Stimulated activated CD8-positive, alpha-beta memory T cell treated with anti-CD3 and anti-CD28 coated beads, Interleukin-4, amount 100 ng/mL, for 24 hours (primary cell): ENCODE measurements around the gene AP1S1.
"Not testable (repeated sequence)": the region's sequence is repeated elsewhere in the genome, so short reads cannot be mapped to it uniquely, and the experiment has no call there.

Experiments used
- DNase-seq: peaks from one replicate; pipeline ENCODE4 v3.0.0-alpha.2; 2020; ENCODE audit warnings: low read depth

Gene AP1S1

DNA sequence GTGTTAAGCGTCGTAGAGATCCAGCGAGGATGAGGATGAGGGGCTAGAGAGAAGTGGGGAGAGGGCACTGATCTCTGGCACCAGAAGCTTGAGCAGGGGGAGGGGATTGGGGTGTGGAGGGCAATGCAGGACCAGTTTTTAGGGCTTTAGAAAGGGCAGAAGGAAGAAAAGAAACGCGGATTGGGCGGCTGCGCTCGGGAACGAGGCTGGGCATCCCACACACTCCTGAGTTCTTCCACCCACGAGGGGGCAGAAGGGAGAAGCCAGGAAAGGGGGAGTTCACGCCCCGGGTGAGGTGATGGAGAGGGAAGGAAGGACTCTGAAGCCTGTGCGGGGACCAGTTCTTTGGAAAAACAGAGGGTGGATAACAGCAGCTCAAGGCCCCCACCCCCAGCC lies 17.2 kb downstream of the AP1S1 start:
- DNase-seq, result no peak

DNA sequence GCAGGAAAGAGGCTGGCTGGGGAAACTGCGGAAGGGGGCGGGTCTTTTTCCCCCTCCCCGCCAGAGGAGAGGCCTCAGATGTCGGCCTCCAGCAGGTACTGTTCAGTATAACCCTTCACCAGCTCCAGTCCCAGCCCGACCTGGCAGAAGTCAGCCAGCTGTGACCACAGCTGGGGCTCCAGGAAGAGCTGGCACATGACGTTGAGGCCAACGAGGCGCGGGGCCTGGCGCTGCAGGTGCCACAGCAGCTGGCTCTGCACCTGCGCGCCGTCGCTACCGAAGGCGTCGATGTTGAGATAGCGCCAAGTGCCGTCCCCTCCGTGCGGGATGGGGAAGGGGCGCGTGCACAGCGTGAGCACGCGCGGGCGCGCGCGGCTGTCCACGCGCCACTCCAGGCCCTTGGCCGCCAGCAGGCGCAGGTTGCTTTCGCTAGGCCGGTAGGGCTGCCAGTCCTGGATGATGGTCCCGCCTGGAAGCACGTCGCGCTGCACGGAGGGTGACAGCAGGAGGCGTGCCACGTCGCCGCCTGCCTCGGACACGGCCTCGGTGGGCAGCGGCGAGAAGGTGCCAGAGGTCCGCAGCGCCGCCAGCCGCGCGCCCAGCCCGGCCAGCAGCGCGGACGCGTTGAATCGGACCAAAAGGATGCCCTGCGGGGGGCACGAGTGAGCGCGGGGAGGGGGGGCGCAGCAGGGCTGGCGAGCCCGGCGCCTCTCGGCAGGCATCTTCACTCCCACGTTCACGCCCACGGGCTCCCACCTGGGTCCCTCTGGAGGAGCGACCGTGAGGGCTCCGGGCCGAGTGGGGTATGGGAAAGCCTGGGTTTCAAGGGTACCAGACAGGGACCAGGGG lies 18.0 kb downstream of the AP1S1 start:
- no peak for DNase-seq

DNA sequence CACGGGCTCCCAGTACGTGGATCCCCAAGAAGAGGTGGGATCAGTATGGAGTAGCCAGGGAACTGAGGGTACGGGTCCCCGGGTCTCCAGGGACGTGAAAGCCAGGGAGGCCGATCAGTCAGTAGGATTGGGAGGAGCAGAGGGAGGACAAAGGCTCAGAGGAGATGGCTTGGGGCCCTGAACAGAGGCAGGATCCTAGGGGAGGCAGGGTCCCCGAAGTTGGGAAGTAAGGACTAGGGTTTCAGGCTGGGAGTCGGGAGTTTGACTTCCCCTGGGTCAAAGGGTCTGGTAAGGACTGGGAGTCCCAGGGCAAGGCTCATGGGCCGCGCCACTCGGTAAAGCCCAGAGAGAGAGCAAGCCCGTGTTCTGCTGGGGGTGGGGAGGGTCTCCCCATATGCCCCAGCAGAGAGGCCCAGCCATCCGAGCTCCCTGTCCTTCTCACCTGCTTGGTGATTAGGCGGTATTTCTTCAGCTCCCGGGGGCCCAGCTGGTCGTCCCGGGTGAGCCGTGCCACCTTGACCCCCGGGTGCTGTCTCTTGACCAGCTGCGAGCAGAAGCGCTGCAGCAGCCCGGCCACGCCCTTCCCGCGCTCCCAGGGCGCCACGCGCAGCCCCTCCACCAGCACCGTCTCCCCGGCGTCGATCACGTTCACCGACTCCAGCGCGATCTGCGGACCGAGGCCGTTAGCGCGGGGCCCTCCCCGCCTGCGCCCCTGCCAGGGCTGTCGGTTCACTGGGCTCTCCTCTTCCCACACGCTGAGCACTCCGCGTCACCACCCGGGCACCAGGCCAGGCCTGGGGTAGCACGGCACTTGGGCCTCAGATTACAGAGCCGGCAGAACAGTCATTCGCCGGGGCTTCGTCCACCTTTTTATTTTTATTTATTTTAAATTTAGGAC lies 18.8 kb downstream of the AP1S1 start:
- DNase-seq, result no peak

DNA sequence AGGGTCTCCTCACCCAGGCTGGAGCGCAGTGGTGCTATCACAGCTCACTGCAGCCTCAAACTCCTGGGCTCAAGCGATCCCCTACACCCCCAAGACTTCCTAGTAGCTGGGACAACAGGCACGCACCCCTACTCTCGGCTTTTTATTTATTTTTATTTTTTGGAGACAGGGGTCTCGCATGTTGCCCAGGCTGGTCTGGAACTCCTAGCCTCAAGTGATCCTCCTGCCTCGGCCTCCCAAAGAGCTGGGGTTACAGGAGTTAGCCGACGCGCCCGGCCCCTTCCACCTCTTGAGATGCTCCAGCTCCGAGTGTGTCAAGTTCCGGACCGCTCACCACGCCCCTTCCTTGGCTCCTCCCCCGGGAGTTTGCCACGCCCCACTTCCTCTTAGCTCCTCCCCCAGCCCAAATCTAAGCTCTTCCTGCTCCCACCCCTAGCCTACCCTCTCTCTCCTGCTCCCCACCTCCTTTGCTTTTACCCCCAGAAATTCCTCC lies 19.5 kb downstream of the AP1S1 start:
- no peak for DNase-seq

DNA sequence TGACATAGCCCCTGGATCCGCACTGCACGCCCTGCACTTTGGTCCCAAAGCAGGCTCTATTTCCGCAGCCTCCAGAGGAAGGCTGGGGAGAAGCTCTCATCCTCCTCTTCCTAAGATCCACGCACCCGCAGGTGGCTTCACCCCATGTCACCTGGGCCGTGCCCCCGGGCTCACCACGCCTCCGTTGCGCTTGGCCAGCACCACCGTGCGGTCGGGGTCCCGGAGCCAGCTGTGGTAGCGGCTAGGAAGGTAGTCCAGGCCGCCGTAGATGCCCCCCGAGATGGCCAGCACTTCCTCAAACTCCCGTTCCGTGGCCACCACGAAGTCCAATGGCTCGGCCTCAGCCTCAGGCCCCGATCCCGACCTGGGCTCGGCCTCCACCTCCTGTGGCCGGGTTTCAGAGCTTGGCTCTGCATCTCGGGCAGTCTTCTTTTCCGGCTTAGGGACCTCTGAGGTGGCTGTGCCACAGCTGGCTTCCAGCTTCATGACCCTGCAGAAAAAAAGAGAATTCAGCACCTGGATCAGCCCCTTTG lies 20.1 kb downstream of the AP1S1 start:
- no peak for DNase-seq

DNA sequence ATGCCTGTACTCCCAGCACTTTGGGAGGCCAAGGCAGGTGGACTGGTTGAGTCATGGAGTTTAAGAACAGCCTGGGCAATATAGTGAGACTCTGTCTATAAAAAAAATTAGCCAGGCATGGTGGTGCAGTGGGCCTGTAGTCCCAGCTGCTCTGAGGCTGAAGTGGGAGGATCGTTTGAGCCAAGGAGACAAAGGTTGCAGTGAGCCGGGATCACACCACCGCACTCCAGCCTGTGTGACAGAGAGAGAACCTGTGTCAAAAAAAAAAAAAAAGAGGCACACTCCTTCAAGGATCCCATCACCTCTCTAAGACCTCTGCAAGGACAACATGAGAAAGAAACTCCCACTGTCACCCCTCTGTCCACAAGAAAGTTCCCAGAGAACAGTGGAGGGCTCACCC lies 21.4 kb downstream of the AP1S1 start:
- no peak for DNase-seq

DNA sequence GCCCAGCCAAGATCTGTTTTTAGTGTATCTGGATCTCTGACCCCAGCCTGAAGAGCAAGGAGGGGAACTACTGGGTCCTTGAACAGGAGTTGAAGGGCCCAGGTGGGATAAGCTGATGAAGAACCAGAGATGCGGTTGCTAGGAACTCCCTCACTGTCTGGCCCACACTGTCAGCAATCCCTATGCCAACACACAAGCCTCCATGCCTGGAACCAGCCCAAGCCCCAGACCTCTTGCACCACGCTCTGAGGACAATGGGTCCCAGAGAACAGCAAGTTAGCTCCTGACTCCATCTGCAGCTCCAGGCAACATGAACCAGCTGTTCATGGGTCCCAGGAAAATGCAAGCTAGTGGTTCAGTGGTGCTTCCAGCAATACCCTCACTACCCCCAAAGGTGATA lies 23.4 kb downstream of the AP1S1 start:
- DNase-seq, result no peak

DNA sequence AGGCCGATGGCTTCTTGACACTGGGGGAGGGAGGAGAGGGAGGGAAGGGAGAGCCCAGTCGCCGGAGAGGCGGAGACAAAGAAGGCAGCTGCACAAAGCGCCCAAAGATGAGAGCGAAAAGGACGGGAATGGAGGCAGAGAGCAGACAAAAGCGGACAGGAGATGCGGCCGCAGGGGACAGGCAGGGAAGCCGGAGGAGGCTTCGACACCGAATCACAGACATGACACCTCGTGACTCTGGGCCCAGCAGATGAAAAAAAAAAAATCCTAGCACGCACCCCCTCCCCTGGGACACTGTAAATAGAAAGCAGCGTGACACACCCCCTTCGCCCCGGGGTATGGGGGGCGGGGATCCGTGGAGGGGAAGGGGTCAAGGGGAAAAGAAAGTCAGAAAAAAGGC lies 24.8 kb downstream of the AP1S1 start:
- DNase-seq, result no peak

DNA sequence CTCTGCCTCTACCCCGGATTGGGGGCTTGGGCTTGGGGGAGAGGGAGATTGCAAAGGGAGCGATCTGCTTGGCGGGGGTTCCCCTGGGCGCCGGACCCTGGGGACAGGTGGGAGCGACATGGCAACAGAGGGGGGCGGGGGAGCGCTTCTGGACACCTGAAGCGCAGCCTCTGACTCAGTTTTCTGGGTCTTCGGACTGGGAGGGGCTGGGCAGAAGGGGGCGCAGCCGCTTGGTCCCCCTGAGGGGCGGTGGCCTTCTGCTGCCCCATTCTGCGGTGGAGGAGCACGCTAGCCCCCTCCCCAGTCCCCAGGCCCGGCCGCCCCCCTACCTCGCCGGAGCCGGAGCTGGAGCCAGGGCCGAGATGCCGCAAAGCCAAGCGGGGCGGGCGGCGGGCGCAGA lies 25.4 kb downstream of the AP1S1 start:
- no peak for DNase-seq

DNA sequence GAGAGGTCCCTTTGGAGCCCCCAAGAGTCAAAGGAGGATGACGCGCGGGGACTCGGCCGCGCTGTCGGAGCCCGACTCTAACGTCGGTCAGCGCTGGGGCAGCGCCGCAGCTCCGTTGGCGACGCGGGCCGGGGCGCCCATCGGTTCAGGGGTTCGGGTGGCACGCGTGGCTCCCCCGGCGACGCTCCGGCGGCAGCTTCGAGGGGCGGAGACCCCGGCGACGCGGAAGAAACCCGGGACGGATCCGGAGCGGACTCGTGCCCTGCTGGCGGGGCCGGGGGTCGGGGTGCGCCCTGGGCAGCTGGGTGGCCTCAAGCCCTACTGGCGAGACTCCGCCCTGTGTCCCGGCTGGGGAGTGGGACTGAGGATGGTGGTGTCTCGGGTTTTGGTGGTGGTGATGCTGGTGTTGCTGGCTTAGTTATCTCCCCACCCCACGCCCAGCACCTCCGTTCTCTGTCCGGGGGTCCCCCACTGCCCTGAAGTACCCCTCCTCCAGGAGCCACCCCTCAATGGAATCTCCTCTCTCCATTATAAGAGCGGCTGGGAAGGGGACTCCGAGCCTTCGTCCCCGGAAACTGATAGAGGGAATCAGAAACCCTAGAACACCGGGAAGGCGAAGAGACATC lies 26.0 kb downstream of the AP1S1 start, which contains the start of gene NAT16:
Gene NAT16 (minus strand): TSS at position 164 of the 626 bp plus-strand sequence. CDS start 5,486 bp downstream, outside the sequence.
- no peak for DNase-seq

DNA sequence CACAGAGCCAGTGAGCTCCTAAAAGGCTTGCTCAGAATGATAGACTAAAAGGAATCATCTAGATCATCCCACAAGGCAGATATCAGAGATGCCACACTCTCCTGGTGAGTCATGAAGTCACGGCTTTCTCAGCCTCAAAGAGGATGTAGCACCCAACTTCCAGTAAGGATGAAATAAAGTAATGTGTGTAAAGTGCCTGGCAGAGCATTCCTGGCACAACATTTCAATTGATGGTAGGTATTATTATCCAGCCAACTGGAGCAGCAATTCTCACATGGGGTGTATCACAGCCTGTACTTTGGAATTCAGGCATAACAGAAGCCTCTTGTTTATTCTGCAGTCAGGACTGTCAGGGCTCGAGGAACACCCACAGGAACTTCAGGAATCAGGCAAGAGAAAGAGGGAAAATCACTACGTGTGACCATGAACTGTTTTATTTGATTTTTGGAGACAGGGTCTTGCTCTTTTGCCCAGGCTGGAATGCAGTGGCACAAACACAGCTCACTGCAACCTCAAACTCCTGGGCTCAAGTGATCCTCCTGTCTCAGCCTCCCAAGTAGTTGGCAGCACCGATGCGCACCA lies 31.1 kb downstream of the AP1S1 start:
- no peak for DNase-seq

DNA sequence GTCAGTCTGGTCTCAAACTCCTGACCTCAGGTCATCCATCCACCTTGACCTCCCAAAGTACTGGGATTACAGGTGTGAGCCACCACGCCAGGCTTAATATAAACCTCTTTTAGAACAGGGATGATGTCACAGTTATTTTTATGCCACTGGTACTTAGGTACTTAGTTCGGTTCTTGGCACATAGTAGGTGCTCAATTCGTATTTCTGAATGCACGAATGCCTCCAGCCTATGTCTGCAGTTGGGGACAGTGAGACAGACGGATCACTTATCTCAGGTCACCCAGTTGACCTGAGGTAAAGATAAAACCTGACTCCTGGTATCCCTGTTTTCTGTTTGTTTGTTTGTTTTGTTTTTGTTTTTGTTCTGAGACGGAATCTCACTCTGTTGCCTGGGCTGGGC lies 31.9 kb downstream of the AP1S1 start:
- no peak for DNase-seq

DNA sequence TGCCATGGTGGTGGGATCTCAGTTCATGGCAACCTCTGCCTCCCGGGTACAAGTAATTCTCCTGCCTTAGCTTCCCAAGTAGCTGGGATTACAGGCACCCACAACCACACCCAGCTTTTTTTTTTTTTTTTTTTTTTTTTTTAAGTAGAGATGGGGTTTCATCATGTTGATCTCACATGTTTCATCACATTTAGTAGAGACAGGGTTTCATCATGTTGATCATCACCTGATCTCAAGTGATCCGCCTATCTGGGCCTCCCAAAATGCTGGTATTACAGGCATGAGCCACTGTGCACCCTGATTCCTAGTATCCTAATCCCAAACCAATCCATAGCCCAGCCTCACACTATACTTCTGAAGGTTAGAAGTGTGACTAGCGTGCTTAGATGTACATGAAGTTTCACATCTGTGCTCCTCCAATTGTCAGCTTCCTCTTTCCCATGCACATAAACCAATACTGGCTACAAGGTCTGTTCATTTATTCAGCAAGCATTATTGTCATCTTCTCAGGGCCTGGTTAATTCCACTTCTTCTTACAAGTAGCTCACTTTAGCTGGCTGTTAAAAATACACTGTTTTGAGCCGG lies 32.7 kb downstream of the AP1S1 start:
- DNase-seq, result no peak

DNA sequence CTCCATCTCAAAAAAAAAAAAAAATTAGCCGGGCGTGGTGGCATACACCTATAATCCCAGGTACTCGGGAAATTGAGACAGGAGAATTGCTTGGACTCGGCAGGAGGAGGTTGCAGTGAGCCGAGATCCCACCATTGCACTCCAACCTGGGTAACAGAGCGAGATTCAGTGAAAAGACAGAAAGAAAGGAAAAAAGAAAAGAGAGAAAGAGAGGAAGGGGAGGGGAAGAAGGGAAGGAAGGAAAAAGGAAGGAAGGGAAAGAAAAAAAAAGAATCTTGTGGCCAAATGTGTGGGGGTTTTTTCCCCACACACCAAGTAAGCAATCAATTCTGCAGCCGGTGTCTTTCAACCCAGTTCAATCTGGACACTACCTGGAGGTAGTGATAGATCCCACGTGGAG lies 34.8 kb downstream of the AP1S1 start:
- DNase-seq, result no peak

DNA sequence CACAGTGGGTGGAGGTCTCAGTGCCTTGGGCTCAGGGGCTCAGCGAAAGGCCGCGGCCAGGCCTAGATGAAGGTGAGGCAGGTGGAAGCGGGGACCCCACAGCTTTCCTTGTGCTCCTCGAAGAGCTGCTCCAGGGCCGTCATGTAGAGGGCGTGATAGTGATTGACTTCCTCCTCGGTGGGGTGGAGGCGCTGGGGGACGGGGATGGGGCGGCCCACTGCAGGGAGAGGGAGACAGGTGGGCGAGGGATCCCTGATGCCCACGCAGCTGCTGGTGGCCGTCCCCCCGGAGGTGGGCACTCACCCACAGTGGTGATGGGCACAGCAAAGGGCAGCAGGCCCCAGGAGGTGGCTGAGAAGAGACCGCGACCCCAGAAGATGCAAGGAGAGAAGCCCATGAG lies 41.6 kb downstream of the AP1S1 start:
- DNase-seq, result no peak

DNA sequence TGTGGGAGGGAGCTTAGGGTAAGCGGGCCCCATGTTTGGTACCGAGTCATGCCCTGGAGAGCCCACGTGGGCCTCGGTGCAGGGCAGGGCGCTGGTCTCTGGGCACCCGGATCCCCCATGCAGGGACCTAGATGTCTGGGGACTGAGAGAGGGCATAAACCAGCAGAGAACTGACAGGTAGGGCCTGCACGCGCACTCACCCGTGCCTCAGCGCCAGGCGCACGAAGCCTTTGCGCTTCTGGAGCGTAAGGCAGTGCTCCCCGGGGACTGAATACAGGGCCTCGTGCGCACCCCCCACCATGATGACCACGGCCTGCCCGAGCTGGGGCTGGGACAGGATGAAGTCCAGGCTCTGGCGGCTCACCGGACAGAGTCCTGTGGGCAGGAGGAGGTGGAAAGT lies 43.7 kb downstream of the AP1S1 start:
- DNase-seq, result no peak

DNA sequence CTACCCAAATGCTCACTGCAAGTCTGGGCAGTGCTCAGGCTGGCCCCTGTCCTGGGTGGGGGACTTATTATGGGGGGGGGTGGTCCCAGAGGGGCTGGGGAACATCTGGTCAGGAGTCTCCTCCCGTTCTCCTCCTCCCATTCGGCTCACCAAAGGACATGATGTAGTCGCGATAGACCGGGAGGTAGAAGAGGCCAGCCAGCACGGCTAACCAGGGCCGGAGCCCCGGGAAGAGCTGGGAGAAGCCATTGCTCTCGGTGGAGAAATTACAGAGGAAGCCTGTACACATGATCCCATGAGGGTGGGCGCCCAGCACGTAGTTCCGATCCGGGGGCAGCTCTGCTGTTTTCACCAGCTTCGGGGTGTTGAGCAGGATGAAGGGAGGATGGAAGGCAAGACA lies 44.2 kb downstream of the AP1S1 start:
- no peak for DNase-seq

DNA sequence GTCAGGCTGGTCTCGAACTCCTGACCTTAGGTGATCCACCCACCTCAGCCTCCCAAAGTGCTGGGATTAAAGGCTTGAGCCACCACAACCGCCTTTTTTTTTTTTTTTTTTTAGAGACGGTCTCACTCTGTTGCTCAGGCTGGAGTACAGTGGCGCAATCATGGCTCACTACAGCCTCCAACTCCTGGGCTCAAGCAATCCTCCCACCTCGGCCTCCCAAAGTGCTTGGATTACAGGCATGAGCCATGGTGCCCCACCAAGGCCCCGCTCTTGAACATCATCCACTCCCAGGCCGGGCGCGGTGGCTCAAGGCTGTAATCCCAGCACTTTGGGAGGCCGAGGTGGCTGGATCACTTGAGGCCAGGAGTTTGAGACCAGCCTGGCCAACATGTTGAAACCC lies 45.2 kb downstream of the AP1S1 start:
- not testable (repeated sequence) for DNase-seq

DNA sequence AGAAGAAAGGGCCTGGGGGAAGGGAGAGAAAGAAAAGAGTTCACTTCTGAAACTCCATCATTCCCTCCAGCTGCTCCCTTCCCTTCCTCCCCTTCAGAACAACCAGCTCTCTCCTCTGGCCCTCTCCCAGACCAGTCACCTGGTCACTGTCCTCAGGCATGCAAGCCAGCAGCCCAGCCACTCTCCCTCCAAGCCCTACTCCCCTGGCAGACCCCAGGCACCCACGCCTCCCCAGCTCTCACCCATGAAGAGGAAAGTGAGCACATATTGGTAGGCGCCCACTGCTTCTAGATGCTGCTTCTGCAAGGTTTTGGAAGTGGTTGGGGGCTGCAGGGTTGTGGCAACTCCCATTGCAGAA lies 46.2 kb downstream of the AP1S1 start:
- DNase-seq, result no peak

DNA sequence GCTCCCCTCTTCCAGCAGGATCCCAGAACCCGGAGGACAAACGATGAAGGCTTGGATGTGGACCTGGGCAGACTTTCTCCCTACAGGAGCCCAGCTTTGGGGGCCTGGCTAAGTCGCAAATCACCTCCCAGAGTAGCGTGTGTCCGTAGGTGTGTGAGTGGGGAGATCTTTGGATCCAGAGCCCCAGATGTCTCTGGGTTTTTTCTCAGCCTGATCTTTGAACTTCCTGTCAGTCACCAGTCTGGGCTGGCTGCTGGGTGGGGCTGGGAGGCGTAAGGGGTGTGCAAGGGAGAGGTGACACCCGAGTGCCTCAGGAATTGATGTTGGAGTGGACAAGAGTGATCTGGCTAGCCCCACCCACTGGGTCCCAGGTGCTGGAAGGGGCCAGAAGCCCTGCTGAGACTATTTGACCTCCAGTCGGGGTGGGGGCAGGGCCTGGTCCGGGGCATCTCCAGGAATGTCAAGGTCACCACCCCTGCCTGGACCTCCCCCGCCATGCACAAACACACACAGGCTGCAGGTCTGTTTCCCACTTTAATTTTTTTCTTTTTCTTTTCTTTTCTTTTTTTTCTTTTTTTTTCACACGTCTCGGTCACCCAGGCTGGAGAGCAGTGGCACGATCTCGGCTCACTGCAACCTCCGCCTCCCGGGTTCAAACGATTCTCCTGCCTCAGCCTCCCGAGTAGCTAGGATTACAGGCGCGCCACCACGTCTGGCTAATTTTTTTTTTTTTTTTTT lies 46.8 kb downstream of the AP1S1 start, which contains the start of gene MOGAT3:
Gene MOGAT3 (minus strand): TSS at position 175 of the 738 bp plus-strand sequence. CDS start 182 bp downstream, outside the sequence.
- no peak for DNase-seq
